Uterus (tissue), 4 donors: Measurements from ENCODE around the gene HIP1. TPM values are rescaled to one million over a fixed set of nuclear protein-coding genes. Genes with fewer than 3 reads are reported as not detected.
A peak's percentile ranks its signal among the peaks of the same experiment; 100 is the strongest.
"Not testable (repeated sequence)": the region's sequence is repeated elsewhere in the genome, so short reads cannot be mapped to it uniquely, and the experiment has no call there.

Experiments used
- DNase-seq, 2 donors: peaks; one replicate each; pipeline ENCODE4 v3.0.0-alpha.2; 2019 to 2020
- H3K27ac ChIP-seq, 2 donors: fragments of 200-600 bp; sonication (generic); 1 replicate in 1 of 2; 2 replicates in 1 of 2; pipeline ENCODE4 v1.5.1; 2016 to 2018
- H3K27me3 ChIP-seq, 2 donors: fragments of 200-600 bp; sonication (generic); one replicate each; pipeline ENCODE4 v1.5.1; 2018 to 2019; ENCODE audit warnings: control low read depth in 1 of 2
- H3K36me3 ChIP-seq, 2 donors: fragments of 200-600 bp; sonication (generic); one replicate each; pipeline ENCODE4 v1.5.1; 2019; ENCODE audit warnings: control low read depth in 1 of 2
- H3K4me1 ChIP-seq, 2 donors: fragments of 200-600 bp; sonication (generic); one replicate each; pipeline ENCODE4 v1.5.1; 2018 to 2019; ENCODE audit warnings: control low read depth in 1 of 2
- H3K4me3 ChIP-seq, 2 donors: fragments of 200-600 bp; sonication (generic); 1 replicate in 1 of 2; 2 replicates in 1 of 2; pipeline ENCODE4 v1.5.1; 2018 to 2019; ENCODE audit warnings: mild to moderate bottlenecking in 1 of 2
- H3K9me3 ChIP-seq, 2 donors: fragments of 200-600 bp; sonication (generic); one replicate each; pipeline ENCODE4 v1.5.1; 2019; ENCODE audit warnings: control low read depth in 1 of 2
- CTCF ChIP-seq, 4 experiments: fragments of 200-600 bp in 2 of 4; fragments of 450-650 bp in 2 of 4; sonication (generic) in 2 of 4; IDR thresholded peaks; one replicate each; pipeline ENCODE4 v1.5.1; 2016 to 2019; ENCODE audit warnings: antibody characterized with exemption in 4 of 4, mild to moderate bottlenecking in 2 of 4, moderate library complexity in 1 of 4
- POLR2A ChIP-seq, 2 donors: fragments of 450-650 bp; IDR thresholded peaks; one replicate each; pipeline ENCODE4 v1.6.1; 2016; ENCODE audit warnings: antibody characterized with exemption in 2 of 2, mild to moderate bottlenecking in 1 of 2, moderate library complexity in 1 of 2
- intact Hi-C: fragments of 100-400 bp; cut with DNase I; formaldehyde crosslinking; loops from one replicate; pipeline ENCODE4 v1.15.1; 2023; ENCODE audit warnings: low total_unique reads
- total RNA-seq, 4 donors: library from RNA; depleted of rRNA in 3 of 4; stranded (reverse); fragments of >200 nt in 3 of 4; gene quantifications; one replicate each; pipeline versions ENCODE4 v1.1.0 to v1.2.4, GENCODE V29; 2014 to 2023
- donor health status: DM: yes; HTN: yes; CAD: no.

The HIP1 gene
- total RNA-seq, 4 donors from 2014 or later, result 13.1 to 48.8 (median 20.3) TPM

DNA sequence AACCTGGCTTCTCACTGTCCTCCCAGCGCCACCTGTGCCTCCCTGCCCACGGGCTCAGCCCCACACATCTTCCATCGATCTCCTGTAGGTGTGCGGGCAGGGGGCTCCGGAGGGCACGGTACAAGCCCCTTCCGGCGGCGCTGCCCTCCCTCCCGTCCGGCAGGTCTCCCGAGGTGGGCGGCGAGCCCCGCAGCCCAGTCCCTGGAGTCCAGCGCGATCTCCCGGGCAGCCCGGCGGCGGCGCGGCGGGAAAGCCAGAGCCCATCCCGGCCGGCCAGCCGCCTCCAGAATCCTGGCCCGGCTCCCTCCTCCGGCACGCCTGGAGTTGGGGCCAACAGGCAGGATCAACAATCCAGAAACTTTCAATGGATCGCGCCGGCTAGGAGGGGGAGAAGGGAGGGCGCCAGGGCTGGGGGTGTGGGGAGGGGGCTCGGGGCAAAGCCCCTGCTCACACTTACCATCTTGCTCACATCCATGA, 100.1 kb downstream of the HIP1 start:
- TF ChIP-seq CTCF (IDR thresholded peaks at IDR 0.05) (no peak), POLR2A (IDR thresholded peaks at IDR 0.05) (no peak)
- Histone ChIP-seq H3K36me3 (no peaks in the 10 kb centered on the region), H3K27ac (peak overlapping the region; percentile 58 to 87), H3K4me3 (peak overlapping the region; percentile 64 to 74), H3K4me1 (no peaks in the 10 kb centered on the region), H3K9me3 (no peaks in the 10 kb centered on the region), H3K27me3 (no peaks in the 10 kb centered on the region)
- intact Hi-C loops, result no loop called here
- peak; percentile 42 to 52 for DNase-seq

- peak overlapping the region; percentile 58 to 87 for H3K27ac ChIP-seq
- intact Hi-C loops, result no loop called here
Observed at GRCh38 chr7:75637854-75638593, 100.7 kb downstream of the HIP1 start.

DNA sequence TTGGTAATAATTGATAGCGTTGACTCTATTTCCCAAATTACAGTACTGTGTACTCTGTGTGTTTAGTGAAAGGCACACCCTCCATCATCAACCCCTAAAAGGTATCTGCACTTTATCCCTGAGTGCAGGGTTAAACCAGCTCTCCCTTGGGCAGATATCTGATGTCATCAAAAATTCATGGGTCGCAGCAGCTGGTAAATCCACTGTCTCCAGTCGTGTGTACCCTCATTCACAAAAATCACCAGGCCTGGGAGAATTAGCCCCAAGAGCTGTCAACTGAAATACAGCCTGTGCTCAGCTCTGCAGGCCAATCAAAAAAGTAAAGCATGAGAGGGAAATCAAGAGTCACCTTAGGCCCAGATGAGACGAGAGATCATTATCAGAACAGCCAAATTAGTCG, 103.7 kb downstream of the HIP1 start:
- Histone ChIP-seq H3K27ac (no peak overlapping the region), H3K9me3 (no peaks in the 10 kb centered on the region), H3K4me3 (no peak overlapping the region), H3K27me3 (no peaks in the 10 kb centered on the region), H3K36me3 (no peaks in the 10 kb centered on the region), H3K4me1 (no peaks in the 10 kb centered on the region)
- TF ChIP-seq CTCF (IDR thresholded peaks at IDR 0.05), result no peak
- intact Hi-C loops, result no loop called here
- no peak for DNase-seq

More at GRCh38 chr7:75637854-75638593, 100.7 kb downstream of the HIP1 start:
- DNase-seq, result no peak
- TF ChIP-seq CTCF (IDR thresholded peaks at IDR 0.05) (no peak), POLR2A (IDR thresholded peaks at IDR 0.05) (no peak)
- H3K36me3 ChIP-seq, result no peaks in the 10 kb centered on the region
- H3K4me3 ChIP-seq, result peak overlapping the region; percentile 64 to 74
- no peaks in the 10 kb centered on the region for H3K4me1 ChIP-seq
- H3K9me3 ChIP-seq, result no peaks in the 10 kb centered on the region
- no peaks in the 10 kb centered on the region for H3K27me3 ChIP-seq

GRCh38 chr7:75632587-75632986, 106.2 kb downstream of the HIP1 start:
- DNase-seq, H3K4me3 ChIP-seq, H3K27ac ChIP-seq, H3K9me3 ChIP-seq, intact Hi-C loops, H3K36me3 ChIP-seq, H3K4me1 ChIP-seq, H3K27me3 ChIP-seq: not testable (repeated sequence)

GRCh38 chr7:75631711-75632110, 107.0 kb downstream of the HIP1 start:
- H3K27ac ChIP-seq, result no peak overlapping the region
- no peaks in the 10 kb centered on the region for H3K9me3 ChIP-seq
- no peak for TF ChIP-seq CTCF (IDR thresholded peaks at IDR 0.05)
- no peak for TF ChIP-seq POLR2A (IDR thresholded peaks at IDR 0.05)
- intact Hi-C loops, result no loop called here
- no peaks in the 10 kb centered on the region for H3K36me3 ChIP-seq
- no peak overlapping the region for H3K4me3 ChIP-seq
- H3K4me1 ChIP-seq, result no peaks in the 10 kb centered on the region
- no peak for DNase-seq
- no peaks in the 10 kb centered on the region for H3K27me3 ChIP-seq
